GM12892 (cell line): ENCODE measurements around the gene VAV1.

Experiments
- POLR2A ChIP-seq: IDR thresholded peaks from 2 replicates; pipeline ENCODE4 v1.6.1; 2011; ENCODE audit warnings: low read depth, low read length, control low read depth
- POLR2AphosphoS5 ChIP-seq: IDR thresholded peaks from 2 replicates; pipeline ENCODE4 v1.6.1; 2011; ENCODE audit warnings: low read depth, low read length, control low read depth
- TAF1 ChIP-seq: IDR thresholded peaks from 2 replicates; pipeline ENCODE4 v1.6.1; 2011; ENCODE audit warnings: low read depth, mild to moderate bottlenecking, control low read depth, low read length, borderline replicate concordance

DNA sequence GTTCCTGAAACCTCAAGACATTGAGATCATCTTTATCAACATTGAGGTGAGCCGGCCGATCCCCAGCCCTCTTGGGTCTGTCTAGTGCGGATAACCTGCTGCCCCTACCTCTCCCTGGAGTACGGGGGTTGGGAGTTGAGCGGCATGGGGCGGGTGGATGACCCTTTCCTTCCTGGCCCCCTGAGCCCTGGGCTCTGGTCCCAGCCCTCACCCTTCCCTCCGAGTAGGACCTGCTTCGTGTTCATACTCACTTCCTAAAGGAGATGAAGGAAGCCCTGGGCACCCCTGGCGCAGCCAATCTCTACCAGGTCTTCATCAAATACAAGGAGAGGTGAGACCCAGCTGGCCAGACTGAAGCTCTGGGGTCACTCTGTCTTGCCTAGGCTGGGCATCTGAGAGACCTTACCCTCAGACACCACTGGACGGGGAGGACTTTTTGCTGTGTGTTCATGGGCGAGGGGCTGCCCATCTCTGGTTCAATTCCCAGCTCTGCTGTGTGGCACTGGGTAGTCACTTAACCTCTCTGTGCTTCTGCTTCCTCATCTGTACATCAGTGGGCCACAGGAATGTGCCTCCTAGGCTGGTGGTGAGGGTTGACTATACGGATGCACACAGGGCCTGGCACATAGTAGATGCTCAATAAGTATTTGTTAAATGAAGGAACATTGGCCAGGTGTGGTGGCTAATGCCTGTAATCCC lies 52.7 kb downstream of the VAV1 start:
- TF ChIP-seq POLR2AphosphoS5 (no peak), POLR2A (no peak), TAF1 (no peak)
